ENCODE data around the gene NXN.
"Not testable (repeated sequence)": the region's sequence is repeated elsewhere in the genome, so short reads cannot be mapped to it uniquely, and the experiment has no call there.

NXN gene

GRCh38 chr17:830381-830780 lies 149.2 kb downstream of the NXN start:
- no peak for DNase-seq (ENCODE audit: low read depth in 3 of 3)

GRCh38 chr17:829614-830013 lies 150.0 kb downstream of the NXN start:
- not testable (repeated sequence) for DNase-seq (ENCODE audit: low read depth in 3 of 3)

GRCh38 chr17:828761-829160 lies 150.8 kb downstream of the NXN start:
- no peak for DNase-seq (ENCODE audit: low read depth in 3 of 3)

- no peak for DNase-seq (ENCODE audit: low read depth in 3 of 3)
Measured at GRCh38 chr17:826778-827177, 152.8 kb downstream of the NXN start.

GRCh38 chr17:825216-825615 lies 154.4 kb downstream of the NXN start:
- DNase-seq (ENCODE audit: low read depth in 3 of 3) = no peak

- DNase-seq (ENCODE audit: low read depth in 3 of 3) = no peak
Measured at GRCh38 chr17:824378-824777, 155.2 kb downstream of the NXN start.

- DNase-seq (ENCODE audit: low read depth in 3 of 3) = no peak
Measured at GRCh38 chr17:823501-823902, 156.1 kb downstream of the NXN start.

GRCh38 chr17:819251-819650 lies 160.3 kb downstream of the NXN start:
- no peak for DNase-seq (ENCODE audit: low read depth in 3 of 3)

GRCh38 chr17:814371-814770 lies 165.2 kb downstream of the NXN start:
- no peak for DNase-seq (ENCODE audit: low read depth in 3 of 3)

- no peak for DNase-seq (ENCODE audit: low read depth in 3 of 3)
Measured at GRCh38 chr17:812638-813204, 166.9 kb downstream of the NXN start.

GRCh38 chr17:811051-811784 lies 168.4 kb downstream of the NXN start:
- no peak for DNase-seq (ENCODE audit: low read depth in 3 of 3)

- DNase-seq (ENCODE audit: low read depth in 3 of 3) = no peak
Measured at GRCh38 chr17:807523-808294, 171.9 kb downstream of the NXN start.

GRCh38 chr17:806781-807522 lies 172.6 kb downstream of the NXN start:
- DNase-seq (ENCODE audit: low read depth in 3 of 3) = no peak

GRCh38 chr17:806346-806745 lies 173.2 kb downstream of the NXN start:
- no peak for DNase-seq (ENCODE audit: low read depth in 3 of 3)

GRCh38 chr17:805886-806285 lies 173.7 kb downstream of the NXN start:
- not testable (repeated sequence) for DNase-seq (ENCODE audit: low read depth in 3 of 3)

- no peak for DNase-seq (ENCODE audit: low read depth in 3 of 3)
Measured at GRCh38 chr17:804541-805435, 174.8 kb downstream of the NXN start.

GRCh38 chr17:802901-803881 lies 176.4 kb downstream of the NXN start:
- no peak for DNase-seq (ENCODE audit: low read depth in 3 of 3)

- DNase-seq (ENCODE audit: low read depth in 3 of 3) = no peak
Measured at GRCh38 chr17:802481-802880, 177.1 kb downstream of the NXN start.

- no peak for DNase-seq (ENCODE audit: low read depth in 3 of 3)
Measured at GRCh38 chr17:801660-802059, 177.9 kb downstream of the NXN start.

Data from stimulated activated CD4-positive, alpha-beta T cell treated with anti-CD3 and anti-CD28 coated beads, TNF-alpha, amount 100 ng/mL, for 4 hours (primary cell).